H1 (cell line): ENCODE measurements around the gene IFNAR2. TPM values are rescaled to one million over a fixed set of nuclear protein-coding genes. Genes with fewer than 3 reads are reported as not detected.

Experiments used
- CTCF ChIA-PET: fragments of 300-600 bp; sonication (Branson Sonifier 250); formaldehyde crosslinking; loops from one replicate; lab custom pipeline; 2021; ENCODE audit not compliant: partially characterized antibody; lab: Charles Lee
- POLR2A ChIA-PET: fragments of 300-600 bp; sonication (Branson Sonifier 250); formaldehyde crosslinking; loops from one replicate; lab custom pipeline; 2021; ENCODE audit warnings: inconsistent platforms; ENCODE audit not compliant: partially characterized antibody; lab: Charles Lee
- DNase-seq, 2 experiments: peaks; one replicate each; pipeline versions ENCODE4 v3.0.0 to v3.0.0-alpha.2; 2010 to 2022; ENCODE audit warnings: low spot score in 2 of 2, low read depth in 1 of 2, mixed read lengths in 1 of 2
- FAIRE-seq: peaks from 2 replicates; lab custom pipeline; 2011; peaks lifted over from hg19 to GRCh38; lab: Jason Lieb, UNC
- H2AFZ ChIP-seq: 2 replicates; pipeline ENCODE4 v1.8.1; 2012; ENCODE audit warnings: low read length, inconsistent platforms
- H2AK5ac ChIP-seq: 2 replicates; pipeline ENCODE4 v1.6.1; 2013; ENCODE audit warnings: low read depth, low read length
- H2BK120ac ChIP-seq: replicated peaks from 2 replicates; pipeline ENCODE3; 2013; ENCODE audit warnings: low read depth, low read length, inconsistent platforms
- H2BK12ac ChIP-seq: 2 replicates; pipeline ENCODE4 v1.6.1; 2013; ENCODE audit warnings: low read depth, low read length
- H2BK15ac ChIP-seq: 2 replicates; pipeline ENCODE4 v1.6.1; 2013; ENCODE audit warnings: low read length
- H2BK20ac ChIP-seq: 2 replicates; pipeline ENCODE4 v1.6.1; 2013; ENCODE audit warnings: low read length
- H2BK5ac ChIP-seq: 2 replicates; pipeline ENCODE4 v1.6.1; 2013; ENCODE audit warnings: low read depth, low read length
- H3K14ac ChIP-seq: 2 replicates; pipeline ENCODE4 v1.6.1; 2013; ENCODE audit warnings: inconsistent platforms; ENCODE audit not compliant: insufficient read length
- H3K18ac ChIP-seq: 2 replicates; pipeline ENCODE4 v1.6.1; 2013; ENCODE audit warnings: low read length; ENCODE audit errors: extremely low read depth
- H3K23ac ChIP-seq: 2 replicates; pipeline ENCODE4 v1.6.1; 2013; ENCODE audit warnings: inconsistent platforms; ENCODE audit not compliant: insufficient read length
- H3K23me2 ChIP-seq: 2 replicates; pipeline ENCODE4 v1.6.1; 2013; ENCODE audit warnings: low read depth, low read length
- H3K27ac ChIP-seq: 2 replicates; pipeline ENCODE4 v1.6.1; 2011; ENCODE audit warnings: low read depth, low read length, inconsistent platforms
- H3K27me3 ChIP-seq, 4 experiments: replicated peaks in 1 of 4; 1 replicate in 1 of 4; 2 replicates in 3 of 4; pipeline versions ENCODE4 v1.6.1 to v1.8.1; 2011 to 2013; ENCODE audit warnings: low read length in 3 of 4, mild to moderate bottlenecking in 3 of 4, inconsistent platforms in 2 of 4, mixed read lengths in 2 of 4, moderate library complexity in 1 of 4; ENCODE audit not compliant: control insufficient read depth in 3 of 4, insufficient read depth in 3 of 4; ENCODE audit errors: extremely low read depth in 1 of 4
- H3K36me3 ChIP-seq, 4 experiments: 2 replicates each; pipeline versions ENCODE4 v1.6.1 to v1.8.1; 2011 to 2013; ENCODE audit warnings: mild to moderate bottlenecking in 4 of 4, low read length in 3 of 4, moderate library complexity in 2 of 4, control low read depth in 1 of 4, inconsistent platforms in 1 of 4; ENCODE audit not compliant: insufficient read depth in 4 of 4, control insufficient read depth in 2 of 4
- H3K4ac ChIP-seq: replicated peaks from 2 replicates; pipeline ENCODE3; 2013; ENCODE audit warnings: low read length, low read depth, mixed read lengths, inconsistent platforms; ENCODE audit not compliant: insufficient read length
- H3K4me1 ChIP-seq, 4 experiments: replicated peaks in 1 of 4; 1 replicate in 1 of 4; 2 replicates in 3 of 4; pipeline versions ENCODE4 v1.6.1 to v1.8.1; 2011 to 2013; ENCODE audit warnings: low read length in 3 of 4, inconsistent platforms in 2 of 4, mixed read lengths in 1 of 4; ENCODE audit not compliant: insufficient read depth in 4 of 4, control insufficient read depth in 3 of 4
- H3K4me2 ChIP-seq, 2 experiments: 2 replicates each; pipeline versions ENCODE4 v1.6.1 to v1.8.1; 2011 to 2013; ENCODE audit warnings: low read depth in 2 of 2, low read length in 2 of 2, control low read depth in 1 of 2, inconsistent platforms in 1 of 2, mild to moderate bottlenecking in 1 of 2; ENCODE audit not compliant: insufficient read depth in 1 of 2
- H3K4me3 ChIP-seq, 4 experiments: fragments of 200-600, 300-600 bp in 1 of 4; sonication (generic), shearing (Covaris generic), sonication (Bioruptor Twin) in 1 of 4; 2 replicates each; pipeline versions ENCODE4 v1.5.1 to v1.8.1; 2011 to 2016; ENCODE audit warnings: low read length in 4 of 4, low read depth in 3 of 4, control low read depth in 2 of 4, inconsistent platforms in 2 of 4, mild to moderate bottlenecking in 2 of 4, mixed read lengths in 1 of 4, moderate library complexity in 1 of 4; ENCODE audit not compliant: insufficient read depth in 2 of 4; ENCODE audit errors: extremely low read depth in 1 of 4
- H3K56ac ChIP-seq: replicated peaks from 2 replicates; pipeline ENCODE3; 2013; ENCODE audit warnings: low read depth, mild to moderate bottlenecking, mixed read lengths, low read length, inconsistent platforms; ENCODE audit not compliant: insufficient read length
- H3K79me1 ChIP-seq: 2 replicates; pipeline ENCODE4 v1.6.1; 2013; ENCODE audit warnings: low read depth, low read length, control low read depth
- H3K79me2 ChIP-seq, 2 experiments: 2 replicates each; pipeline versions ENCODE4 v1.6.1 to v1.8.1; 2012 to 2013; ENCODE audit warnings: low read length in 2 of 2, mild to moderate bottlenecking in 2 of 2, inconsistent platforms in 1 of 2; ENCODE audit not compliant: insufficient read depth in 2 of 2, control insufficient read depth in 1 of 2
- H3K9ac ChIP-seq, 4 experiments: replicated peaks in 1 of 4; 1 replicate in 1 of 4; 2 replicates in 3 of 4; pipeline versions ENCODE4 v1.6.1 to v1.8.1; 2011 to 2013; ENCODE audit warnings: low read depth in 3 of 4, low read length in 3 of 4, control low read depth in 2 of 4, mild to moderate bottlenecking in 2 of 4, moderate library complexity in 2 of 4, inconsistent platforms in 1 of 4; ENCODE audit errors: extremely low read depth in 1 of 4
- H3K9me3 ChIP-seq, 2 experiments: 2 replicates each; pipeline versions ENCODE4 v1.6.1 to v1.8.1; 2012 to 2013; ENCODE audit warnings: mild to moderate bottlenecking in 2 of 2, moderate library complexity in 2 of 2, control low read depth in 1 of 2, inconsistent platforms in 1 of 2, low read depth in 1 of 2, low read length in 1 of 2, mixed read lengths in 1 of 2; ENCODE audit not compliant: insufficient read depth in 2 of 2
- H4K20me1 ChIP-seq, 2 experiments: replicated peaks in 1 of 2; 2 replicates each; pipeline versions ENCODE3 to v1.8.1; 2011 to 2013; ENCODE audit warnings: inconsistent platforms in 2 of 2, low read length in 2 of 2, mild to moderate bottlenecking in 1 of 2; ENCODE audit not compliant: insufficient read depth in 2 of 2, control insufficient read depth in 1 of 2
- H4K5ac ChIP-seq: 2 replicates; pipeline ENCODE4 v1.6.1; 2013; ENCODE audit warnings: low read length, low read depth, mixed read lengths, inconsistent platforms; ENCODE audit not compliant: insufficient read length
- H4K8ac ChIP-seq: 2 replicates; pipeline ENCODE4 v1.8.0; 2013; ENCODE audit warnings: mild to moderate bottlenecking, moderate library complexity, low read length, inconsistent platforms; ENCODE audit not compliant: insufficient read depth; ENCODE audit errors: extremely low read depth
- H4K91ac ChIP-seq: replicated peaks from 2 replicates; pipeline ENCODE3; 2013; ENCODE audit warnings: low read length, mixed read lengths, inconsistent platforms; ENCODE audit not compliant: insufficient read length
- CEBPB ChIP-seq: IDR thresholded peaks from 2 replicates; pipeline ENCODE4 v1.6.1; 2012; ENCODE audit warnings: low read depth, low read length
- EZH2 ChIP-seq: fragments of 200-600 bp; sonication (generic); IDR thresholded peaks from 2 replicates; pipeline ENCODE4 v1.7.1; 2012; ENCODE audit warnings: low read depth, mild to moderate bottlenecking, moderate library complexity, low read length, inconsistent platforms; ENCODE audit not compliant: severe bottlenecking
- KDM1A ChIP-seq: fragments of 200-600, 300-600 bp; sonication (generic); IDR thresholded peaks from 2 replicates; pipeline ENCODE4 v1.7.1; 2016; ENCODE audit warnings: mild to moderate bottlenecking, low read length, borderline replicate concordance
- MAX ChIP-seq: IDR thresholded peaks from 2 replicates; pipeline ENCODE4 v1.6.1; 2012; ENCODE audit warnings: inconsistent platforms
- USF2 ChIP-seq: IDR thresholded peaks from 2 replicates; pipeline ENCODE4 v1.6.1; 2011; ENCODE audit warnings: low read length, improper control_type of control experiment
- ZNF274 ChIP-seq: IDR thresholded peaks from 2 replicates; pipeline ENCODE4 v1.7.0; 2012; ENCODE audit warnings: low read length, borderline replicate concordance; ENCODE audit errors: extremely low read depth
- WGBS, 2 experiments: shearing (Covaris generic) in 1 of 2; methylation state at CpG; one replicate each; pipeline versions ENCODE4 v1.1.6 to v1.1.7; 2013 to 2015; ENCODE audit warnings: low lambda C conversion rate in 2 of 2, mixed read lengths in 2 of 2, inconsistent platforms in 1 of 2, low coverage in 1 of 2, missing lambda C conversion rate in 1 of 2; ENCODE audit not compliant: insufficient replicate concordance in 2 of 2, insufficient coverage in 1 of 2, insufficient read length in 1 of 2; ENCODE audit errors: extremely low coverage in 1 of 2, missing lambda C conversion rate in 1 of 2; 5-methylcytosine and 5-hydroxymethylcytosine counted together
- polyA plus RNA-seq, 7 experiments: library from polyadenylated mRNA; depleted of rRNA in 3 of 7; stranded (reverse) in 5 of 7; unstranded in 2 of 7; fragments of >200 nt in 5 of 7; fragments of 200-250 nt in 2 of 7; gene quantifications; 1 replicate in 5 of 7; 2 replicates in 1 of 7; 4 replicates in 1 of 7; pipeline versions ENCODE4 v1.2.1 to v1.2.3, GENCODE V29; 2011 to 2013; ENCODE audit warnings: missing spikeins in 2 of 7, mixed read lengths in 2 of 7
- total RNA-seq: library from RNA; stranded (reverse); fragmentation: NEBNext Ultra II Directional; extraction: Animal tissue kit (Norgen Biotek cat#: 25700); gene quantifications from 2 replicates; pipeline ENCODE4 v1.2.1, GENCODE V29; 2021
- TF ChIP-seq, protein P1 (sequence below), 3 experiments: IDR thresholded peaks; 1 replicate in 2 of 3; 2 replicates in 1 of 3; pipeline versions ENCODE4 v1.5.1 to v1.6.1; 2011; ENCODE audit warnings: low read length in 3 of 3, mild to moderate bottlenecking in 3 of 3, inconsistent platforms in 2 of 3, low read depth in 1 of 3, moderate library complexity in 1 of 3; ENCODE audit not compliant: insufficient read depth in 1 of 3; ENCODE audit errors: control extremely low read depth in 1 of 3
- TF ChIP-seq, protein P2 (sequence below): IDR thresholded peaks from 2 replicates; pipeline ENCODE4 v1.6.1; 2012; ENCODE audit warnings: low read length, inconsistent platforms

Gene IFNAR2
- total and polyA plus RNA-seq, 2 of the 8 experiments (the other 6 are each of a cell fraction or from before 2014, with no cell fraction given) = 12.2 to 16.1 TPM

GRCh38 chr21:33255404-33255803, 25.7 kb downstream of the IFNAR2 start:
- Histone ChIP-seq H3K14ac (no peak overlapping the region), H3K56ac (no peak overlapping the region), H3K23ac (no peak overlapping the region), H3K27me3 (no peaks in the 10 kb centered on the region), H3K9ac (no peak overlapping the region), H2BK120ac (no peak overlapping the region), H3K79me1 (no peaks in the 10 kb centered on the region), H3K4ac (no peak overlapping the region), H4K8ac (no peak overlapping the region), H2BK5ac (no peak overlapping the region), H4K20me1 (no peaks in the 10 kb centered on the region), H3K4me1 (no peaks in the 10 kb centered on the region), H2AFZ (no peak overlapping the region), H3K4me2 (no peak overlapping the region), H4K91ac (no peak overlapping the region), H2BK15ac (no peak overlapping the region), H2BK12ac (no peak overlapping the region), H3K18ac (no peak overlapping the region), H2BK20ac (no peak overlapping the region), H3K36me3 (peaks cover 0 to 22% (median 15%) of the 10 kb centered on the region in 4 experiments; a peak in 6 of 8 replicates), H3K23me2 (no peaks in the 10 kb centered on the region), H3K27ac (no peak overlapping the region), H4K5ac (no peak overlapping the region), H3K79me2 (no peaks in the 10 kb centered on the region), H3K4me3 (no peak overlapping the region), H2AK5ac (no peak overlapping the region), H3K9me3 (no peaks in the 10 kb centered on the region)
- no peak for DNase-seq
- CTCF ChIA-PET = interaction anchor here (1.2 kb wide), 1 partner anchor 131 kb away, joined by 3 read pairs; no protein-coding TSS in a partner anchor
- POLR2A ChIA-PET = interaction anchor here (0.8 kb wide), 1 partner anchor 10 kb away, joined by 3 read pairs; no protein-coding TSS in a partner anchor
- FAIRE-seq = no peak
- WGBS, 2 experiments = 87% methylated on average over 1 of the region's 1 CpG; no CpG with 5 or more reads in 1 of the 2 experiments
- TF ChIP-seq ZNF274 (no peak), EZH2 (no peak), KDM1A (no peak), MAX (no peak), USF2 (no peak), CEBPB (no peak)
- TF ChIP-seq, protein P1, sequence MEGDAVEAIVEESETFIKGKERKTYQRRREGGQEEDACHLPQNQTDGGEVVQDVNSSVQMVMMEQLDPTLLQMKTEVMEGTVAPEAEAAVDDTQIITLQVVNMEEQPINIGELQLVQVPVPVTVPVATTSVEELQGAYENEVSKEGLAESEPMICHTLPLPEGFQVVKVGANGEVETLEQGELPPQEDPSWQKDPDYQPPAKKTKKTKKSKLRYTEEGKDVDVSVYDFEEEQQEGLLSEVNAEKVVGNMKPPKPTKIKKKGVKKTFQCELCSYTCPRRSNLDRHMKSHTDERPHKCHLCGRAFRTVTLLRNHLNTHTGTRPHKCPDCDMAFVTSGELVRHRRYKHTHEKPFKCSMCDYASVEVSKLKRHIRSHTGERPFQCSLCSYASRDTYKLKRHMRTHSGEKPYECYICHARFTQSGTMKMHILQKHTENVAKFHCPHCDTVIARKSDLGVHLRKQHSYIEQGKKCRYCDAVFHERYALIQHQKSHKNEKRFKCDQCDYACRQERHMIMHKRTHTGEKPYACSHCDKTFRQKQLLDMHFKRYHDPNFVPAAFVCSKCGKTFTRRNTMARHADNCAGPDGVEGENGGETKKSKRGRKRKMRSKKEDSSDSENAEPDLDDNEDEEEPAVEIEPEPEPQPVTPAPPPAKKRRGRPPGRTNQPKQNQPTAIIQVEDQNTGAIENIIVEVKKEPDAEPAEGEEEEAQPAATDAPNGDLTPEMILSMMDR (IDR thresholded peaks at IDR 0.05; ENCODE audit: control extremely low read depth in 1 of 3, insufficient read depth in 1 of 3, low read depth in 1 of 3, low read length in 3 of 3) = no peak
- TF ChIP-seq, protein P2, sequence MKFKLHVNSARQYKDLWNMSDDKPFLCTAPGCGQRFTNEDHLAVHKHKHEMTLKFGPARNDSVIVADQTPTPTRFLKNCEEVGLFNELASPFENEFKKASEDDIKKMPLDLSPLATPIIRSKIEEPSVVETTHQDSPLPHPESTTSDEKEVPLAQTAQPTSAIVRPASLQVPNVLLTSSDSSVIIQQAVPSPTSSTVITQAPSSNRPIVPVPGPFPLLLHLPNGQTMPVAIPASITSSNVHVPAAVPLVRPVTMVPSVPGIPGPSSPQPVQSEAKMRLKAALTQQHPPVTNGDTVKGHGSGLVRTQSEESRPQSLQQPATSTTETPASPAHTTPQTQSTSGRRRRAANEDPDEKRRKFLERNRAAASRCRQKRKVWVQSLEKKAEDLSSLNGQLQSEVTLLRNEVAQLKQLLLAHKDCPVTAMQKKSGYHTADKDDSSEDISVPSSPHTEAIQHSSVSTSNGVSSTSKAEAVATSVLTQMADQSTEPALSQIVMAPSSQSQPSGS = no peak
